Activated naive CD4-positive, alpha-beta T cell treated with Interleukin-2 at 50 U/mL for 16 hours (primary cell): ENCODE results near the gene CCDC24.

Experiments used
- DNase-seq: peaks from one replicate; pipeline ENCODE4 v3.0.0-alpha.2; 2020

Gene CCDC24

DNA sequence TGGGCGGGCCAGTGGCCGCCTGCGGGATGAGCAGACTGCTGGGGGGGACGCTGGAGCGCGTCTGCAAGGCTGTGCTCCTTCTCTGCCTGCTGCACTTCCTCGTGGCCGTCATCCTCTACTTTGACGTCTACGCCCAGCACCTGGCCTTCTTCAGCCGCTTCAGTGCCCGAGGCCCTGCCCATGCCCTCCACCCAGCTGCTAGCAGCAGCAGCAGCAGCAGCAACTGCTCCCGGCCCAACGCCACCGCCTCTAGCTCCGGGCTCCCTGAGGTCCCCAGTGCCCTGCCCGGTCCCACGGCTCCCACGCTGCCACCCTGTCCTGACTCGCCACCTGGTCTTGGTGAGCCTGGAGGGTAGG is 10.3 kb upstream of the CCDC24 start:
- no peak for DNase-seq

DNA sequence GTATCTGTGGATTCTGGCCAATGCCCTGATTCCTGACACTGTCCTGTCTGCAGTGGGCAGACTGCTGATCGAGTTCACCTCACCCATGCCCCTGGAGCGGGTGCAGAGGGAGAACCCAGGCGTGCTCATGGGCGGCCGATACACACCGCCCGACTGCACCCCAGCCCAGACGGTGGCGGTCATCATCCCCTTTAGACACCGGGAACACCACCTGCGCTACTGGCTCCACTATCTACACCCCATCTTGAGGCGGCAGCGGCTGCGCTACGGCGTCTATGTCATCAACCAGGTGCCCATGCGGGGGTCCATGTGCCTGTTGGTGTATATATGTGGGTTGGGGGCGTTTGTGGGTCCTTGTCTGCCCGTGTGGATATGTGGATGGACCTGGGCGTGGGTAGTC is 9.8 kb upstream of the CCDC24 start:
- no peak for DNase-seq

DNA sequence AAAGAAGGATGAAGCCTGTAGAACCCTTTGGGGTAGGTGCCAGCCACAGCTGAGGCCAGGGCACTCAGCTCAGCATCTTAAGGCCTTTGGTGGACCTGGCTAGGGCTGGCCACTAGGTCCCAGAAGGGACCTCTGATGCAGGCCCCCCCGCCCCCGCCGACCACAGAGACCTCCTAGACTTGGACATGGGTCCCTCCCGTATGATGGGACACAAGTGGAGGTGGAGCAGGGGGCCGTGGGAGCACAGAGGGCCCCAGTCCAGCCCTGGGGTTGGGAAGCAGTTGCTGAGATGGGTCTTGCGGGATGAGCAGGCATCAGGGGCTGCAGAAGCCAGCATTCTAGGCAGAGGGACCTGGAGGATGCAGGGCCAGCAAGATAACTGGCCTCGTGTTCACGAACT is 9.2 kb upstream of the CCDC24 start:
- DNase-seq: no peak

DNA sequence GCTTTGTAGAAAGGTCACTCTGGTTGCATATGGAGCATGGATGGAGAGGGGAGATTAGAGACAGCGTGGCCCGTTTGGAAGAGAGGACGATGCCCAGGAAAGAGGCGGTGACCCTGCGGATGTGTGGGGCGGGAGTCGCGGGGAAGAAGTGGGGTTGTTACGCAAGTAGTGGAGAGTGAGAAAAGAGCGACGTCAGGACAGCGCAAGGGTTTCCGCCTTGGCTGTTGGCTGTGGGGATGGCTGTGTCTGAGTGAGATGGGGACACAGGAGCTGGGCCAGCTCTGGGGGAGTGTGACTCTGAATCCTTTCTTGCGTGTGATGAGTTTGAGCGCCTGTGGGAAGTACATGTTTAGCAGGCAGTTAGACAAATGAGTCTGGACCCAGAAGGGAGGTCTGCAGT is 8.6 kb upstream of the CCDC24 start:
- no peak for DNase-seq

DNA sequence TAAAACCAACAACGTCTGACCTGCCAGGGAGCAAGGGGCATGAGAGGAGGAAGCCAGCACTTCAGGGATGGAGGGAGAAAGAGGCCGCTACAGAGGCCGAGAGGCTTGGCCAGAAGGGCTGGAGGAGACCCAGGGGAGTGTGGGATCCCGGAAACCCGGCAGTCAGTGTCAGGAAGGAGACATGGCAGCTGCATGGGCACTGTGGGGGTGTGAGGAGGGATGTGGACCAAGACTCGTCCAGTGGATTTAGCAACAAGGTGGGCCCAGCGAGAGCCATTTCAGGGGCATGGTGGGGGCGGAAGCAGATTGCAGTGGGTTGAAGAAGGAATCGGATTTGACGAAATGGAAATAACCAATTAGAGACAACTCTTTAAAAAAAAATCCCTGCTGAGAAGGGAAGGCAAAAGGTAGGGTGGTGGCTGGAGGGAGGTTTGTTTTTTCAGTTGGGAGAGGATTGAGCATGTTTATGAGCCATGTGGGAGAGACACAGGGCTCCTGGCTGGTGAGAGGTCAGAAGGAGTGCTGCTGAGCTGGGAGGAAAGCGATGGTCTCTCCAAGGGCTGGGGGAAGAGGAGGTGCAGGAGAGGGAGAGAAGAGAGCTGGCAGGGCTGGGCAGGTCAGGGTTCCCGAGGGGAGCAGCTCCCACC is 8.0 kb upstream of the CCDC24 start:
- DNase-seq: no peak

DNA sequence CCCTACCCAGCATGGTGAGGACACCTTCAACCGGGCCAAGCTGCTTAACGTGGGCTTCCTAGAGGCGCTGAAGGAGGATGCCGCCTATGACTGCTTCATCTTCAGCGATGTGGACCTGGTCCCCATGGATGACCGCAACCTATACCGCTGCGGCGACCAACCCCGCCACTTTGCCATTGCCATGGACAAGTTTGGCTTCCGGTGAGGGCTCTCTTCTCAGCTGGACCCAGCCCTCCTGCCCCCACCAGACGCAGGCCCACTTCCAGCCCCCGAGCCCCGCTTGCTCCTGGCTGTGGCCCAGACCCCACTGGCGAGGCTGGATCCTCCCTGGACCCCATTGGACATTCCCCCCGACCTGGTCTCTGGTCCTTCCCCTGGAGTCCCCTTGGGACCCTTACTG is 6.5 kb upstream of the CCDC24 start:
- DNase-seq: no peak

DNA sequence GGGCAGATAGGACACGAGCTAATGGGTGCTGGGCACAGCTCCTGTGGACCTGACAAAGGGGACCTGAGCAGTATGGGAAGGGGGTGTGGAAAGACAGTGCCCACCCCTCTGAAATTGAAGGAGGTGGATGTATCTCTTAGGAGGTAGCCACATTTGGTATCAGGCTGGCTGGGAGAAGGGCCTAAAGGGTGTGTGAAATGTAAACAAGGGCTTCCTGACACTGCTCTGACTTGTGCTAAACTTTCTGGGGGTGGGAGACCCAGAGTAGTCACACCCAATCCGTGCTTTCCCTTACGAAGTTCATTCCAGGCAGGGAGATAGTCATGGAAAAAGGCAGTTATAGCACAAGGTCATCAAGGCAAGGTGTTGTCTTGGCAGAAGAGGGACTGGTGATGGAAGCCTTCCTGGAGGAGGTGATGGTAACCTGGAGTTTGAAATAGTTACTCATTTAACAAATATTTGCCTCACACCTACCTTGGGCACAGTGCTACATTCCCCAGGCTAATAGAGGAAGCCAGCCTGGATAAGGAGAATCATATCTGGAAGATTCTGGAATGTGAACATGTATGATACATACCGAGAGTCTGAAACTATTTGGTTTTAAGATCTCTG is 5.3 kb upstream of the CCDC24 start:
- DNase-seq: no peak

DNA sequence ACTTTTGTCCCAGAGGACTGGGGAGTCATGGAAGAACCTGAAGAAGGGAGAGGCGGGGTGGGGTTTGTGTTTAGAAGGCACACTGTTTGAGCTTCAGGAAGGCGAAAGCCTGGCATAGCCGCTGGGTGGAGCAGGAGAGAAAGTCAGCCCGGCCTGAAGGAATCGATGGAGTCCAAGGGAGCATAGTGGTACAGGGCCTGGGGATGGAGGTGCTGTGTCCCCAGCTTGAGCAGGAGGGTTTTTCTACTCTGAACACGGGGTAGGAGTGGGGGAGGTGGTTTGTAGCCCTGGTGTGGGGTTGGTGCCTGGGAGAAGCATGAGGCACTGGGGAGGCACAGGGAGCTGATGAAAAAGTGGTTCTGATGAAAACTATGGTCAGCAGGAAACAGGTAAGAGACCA is 4.7 kb upstream of the CCDC24 start:
- no peak for DNase-seq

DNA sequence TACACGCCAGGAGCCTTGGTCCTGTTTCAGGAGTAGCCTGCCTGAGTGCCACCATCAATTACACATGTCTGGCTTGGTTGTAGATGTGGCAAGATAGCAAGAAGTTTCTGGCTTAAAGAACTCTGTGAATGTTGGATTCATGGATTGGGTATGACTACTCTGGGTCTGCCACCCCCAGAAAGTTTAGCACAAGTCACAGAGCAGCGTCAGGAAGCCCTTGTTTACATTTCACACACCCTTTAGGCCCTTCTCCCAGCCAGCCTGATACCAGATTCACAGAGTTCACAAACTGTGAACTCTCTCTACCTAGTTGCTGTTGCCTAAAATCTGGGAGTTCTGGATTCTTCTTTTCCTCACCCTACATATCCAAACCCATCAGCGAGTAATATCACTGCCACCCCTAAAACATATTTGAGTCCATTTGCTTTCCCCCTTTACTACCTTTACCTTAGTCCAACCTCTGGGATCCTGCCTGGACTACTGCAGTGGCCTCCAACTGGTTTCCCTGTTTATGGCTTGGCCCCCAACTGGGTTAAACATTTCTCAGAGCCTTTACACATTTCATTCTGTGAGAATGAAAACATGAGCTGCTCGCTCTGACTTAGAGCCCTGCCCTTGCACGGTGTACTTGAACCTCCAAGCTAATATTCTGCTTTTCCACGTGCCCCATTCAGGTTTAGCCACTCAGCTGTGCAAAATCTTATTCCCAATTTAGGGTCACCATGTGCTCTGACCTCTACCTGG is 4.1 kb upstream of the CCDC24 start:
- no peak for DNase-seq

DNA sequence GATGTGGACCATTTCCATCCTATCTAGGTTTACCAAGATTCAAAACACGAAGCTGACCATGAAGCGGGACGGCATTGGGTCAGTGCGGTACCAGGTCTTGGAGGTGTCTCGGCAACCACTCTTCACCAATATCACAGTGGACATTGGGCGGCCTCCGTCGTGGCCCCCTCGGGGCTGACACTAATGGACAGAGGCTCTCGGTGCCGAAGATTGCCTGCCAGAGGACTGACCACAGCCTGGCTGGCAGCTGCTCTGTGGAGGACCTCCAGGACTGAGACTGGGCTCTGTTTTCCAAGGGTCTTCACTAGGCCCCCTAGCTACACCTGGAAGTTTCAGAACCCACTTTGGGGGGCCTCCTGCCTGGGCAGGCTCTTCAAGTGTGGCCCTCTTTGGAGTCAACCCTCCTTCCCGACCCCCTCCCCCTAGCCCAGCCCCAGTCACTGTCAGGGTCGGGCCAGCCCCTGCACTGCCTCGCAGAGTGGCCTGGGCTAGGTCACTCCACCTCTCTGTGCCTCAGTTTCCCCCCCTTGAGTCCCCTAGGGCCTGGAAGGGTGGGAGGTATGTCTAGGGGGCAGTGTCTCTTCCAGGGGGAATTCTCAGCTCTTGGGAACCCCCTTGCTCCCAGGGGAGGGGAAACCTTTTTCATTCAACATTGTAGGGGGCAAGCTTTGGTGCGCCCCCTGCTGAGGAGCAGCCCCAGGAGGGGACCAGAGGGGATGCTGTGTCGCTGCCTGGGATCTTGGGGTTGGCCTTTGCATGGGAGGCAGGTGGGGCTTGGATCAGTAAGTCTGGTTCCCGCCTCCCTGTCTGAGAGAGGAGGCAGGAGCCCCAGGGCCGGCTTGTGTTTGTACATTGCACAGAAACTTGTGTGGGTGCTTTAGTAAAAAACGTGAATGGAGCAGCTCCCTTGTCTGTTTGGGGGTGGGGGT is 864 bp upstream of the CCDC24 start:
- no peak for DNase-seq

DNA sequence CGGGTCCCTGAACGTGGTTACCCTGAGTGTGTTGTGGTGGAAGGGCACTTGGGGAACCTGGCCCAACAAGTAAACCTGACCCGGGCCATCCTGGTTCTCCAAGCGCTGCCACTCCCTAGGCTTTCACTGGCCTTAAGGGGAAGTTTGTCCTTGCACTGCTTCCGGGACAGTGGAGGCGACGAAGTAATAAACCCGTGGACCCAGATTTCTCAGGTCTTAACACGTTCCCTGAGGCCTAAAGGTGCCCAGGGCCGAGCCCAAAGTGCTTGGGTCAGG is 261 bp upstream of the CCDC24 start:
- DNase-seq: no peak

DNA sequence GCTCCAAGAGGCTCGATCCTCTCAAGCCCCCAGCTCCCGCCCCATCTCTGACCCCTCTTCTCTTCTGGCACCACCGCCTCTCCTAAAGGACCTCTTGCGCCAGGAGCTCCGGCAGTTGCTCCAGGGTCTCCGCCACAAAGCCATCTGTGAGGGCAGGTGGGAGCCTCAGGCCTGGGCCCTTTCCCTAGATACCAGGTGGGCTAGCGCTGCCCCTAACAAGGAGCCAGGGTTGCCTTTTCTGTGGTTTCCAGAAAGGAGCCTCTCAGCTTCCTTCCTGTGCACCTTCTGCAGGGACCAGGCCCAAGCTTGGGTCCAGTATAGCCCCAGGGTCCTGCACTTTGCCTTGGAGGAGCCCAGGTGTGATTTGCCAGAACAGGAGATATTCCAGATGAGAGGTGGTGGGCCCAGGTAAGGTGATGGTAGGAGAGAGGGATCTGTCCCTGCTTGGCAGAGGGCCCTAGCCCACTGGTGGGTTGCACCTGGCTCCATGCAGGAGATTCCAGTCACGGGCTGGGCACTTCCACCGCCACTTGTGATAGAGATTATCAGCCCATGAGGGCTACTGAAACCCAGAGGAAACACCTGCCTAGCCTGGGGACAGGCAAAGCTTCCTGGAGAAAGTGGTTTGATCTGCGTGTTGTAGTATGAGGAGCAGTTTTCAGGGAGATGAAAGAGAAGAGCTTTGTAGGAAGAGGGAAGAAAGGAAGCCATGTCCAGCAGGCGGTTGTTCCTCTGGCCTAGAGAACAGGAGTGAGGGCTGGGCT is 1.0 kb downstream of the CCDC24 start:
- no peak for DNase-seq

DNA sequence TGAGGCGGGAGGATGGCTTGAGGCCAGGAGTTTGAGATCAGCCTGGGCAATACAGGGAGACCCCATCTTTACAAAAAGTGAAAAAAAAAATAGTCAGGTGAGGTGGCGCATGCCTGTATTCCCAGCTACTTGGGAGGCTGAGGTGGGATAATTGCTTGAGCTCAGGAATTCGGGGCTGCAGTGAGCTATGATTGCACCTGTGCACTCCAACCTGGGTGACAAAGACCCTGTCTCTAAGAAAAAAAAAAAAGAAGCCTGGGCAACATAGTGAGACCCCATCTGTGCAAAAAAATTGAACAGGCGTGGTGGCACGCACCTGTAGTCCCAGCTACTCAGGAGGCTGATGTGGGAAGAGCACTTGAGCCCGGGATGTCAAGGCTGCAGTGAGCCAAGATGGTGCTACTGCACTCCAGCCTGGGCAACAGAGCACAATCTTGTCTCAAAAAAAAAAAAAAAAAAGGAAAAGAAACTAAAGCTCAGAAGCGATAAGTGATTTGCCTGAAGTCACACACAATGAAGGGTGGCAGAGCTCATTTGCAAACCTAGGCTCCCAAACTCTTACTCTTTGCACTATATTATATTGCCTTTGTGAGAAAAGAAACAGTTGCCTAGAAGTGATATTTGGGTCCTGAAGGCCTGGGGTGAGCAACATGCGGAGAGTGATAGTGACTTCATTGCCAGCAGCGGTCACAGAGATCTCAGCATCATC is 2.0 kb downstream of the CCDC24 start:
- no peak for DNase-seq

DNA sequence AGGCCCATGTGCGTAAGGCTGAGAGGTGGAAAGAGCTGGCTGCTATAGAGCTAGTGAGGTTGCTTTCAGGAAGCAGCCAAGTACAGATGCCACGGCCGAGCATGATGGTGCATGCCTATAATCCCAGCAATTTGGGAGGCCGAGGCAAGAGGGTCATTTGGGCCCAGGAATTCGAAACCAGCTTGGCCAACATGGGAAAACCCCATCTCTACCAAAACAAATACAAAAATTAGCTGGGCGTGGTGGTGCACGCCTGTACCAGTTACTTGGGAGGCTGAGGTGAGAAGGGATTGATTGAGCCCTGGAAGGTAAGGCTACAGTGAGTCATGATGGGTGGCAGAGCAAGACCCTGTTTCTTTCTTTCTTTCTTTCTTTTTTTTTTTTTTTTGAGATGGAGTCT is 2.7 kb downstream of the CCDC24 start:
- no peak for DNase-seq

DNA sequence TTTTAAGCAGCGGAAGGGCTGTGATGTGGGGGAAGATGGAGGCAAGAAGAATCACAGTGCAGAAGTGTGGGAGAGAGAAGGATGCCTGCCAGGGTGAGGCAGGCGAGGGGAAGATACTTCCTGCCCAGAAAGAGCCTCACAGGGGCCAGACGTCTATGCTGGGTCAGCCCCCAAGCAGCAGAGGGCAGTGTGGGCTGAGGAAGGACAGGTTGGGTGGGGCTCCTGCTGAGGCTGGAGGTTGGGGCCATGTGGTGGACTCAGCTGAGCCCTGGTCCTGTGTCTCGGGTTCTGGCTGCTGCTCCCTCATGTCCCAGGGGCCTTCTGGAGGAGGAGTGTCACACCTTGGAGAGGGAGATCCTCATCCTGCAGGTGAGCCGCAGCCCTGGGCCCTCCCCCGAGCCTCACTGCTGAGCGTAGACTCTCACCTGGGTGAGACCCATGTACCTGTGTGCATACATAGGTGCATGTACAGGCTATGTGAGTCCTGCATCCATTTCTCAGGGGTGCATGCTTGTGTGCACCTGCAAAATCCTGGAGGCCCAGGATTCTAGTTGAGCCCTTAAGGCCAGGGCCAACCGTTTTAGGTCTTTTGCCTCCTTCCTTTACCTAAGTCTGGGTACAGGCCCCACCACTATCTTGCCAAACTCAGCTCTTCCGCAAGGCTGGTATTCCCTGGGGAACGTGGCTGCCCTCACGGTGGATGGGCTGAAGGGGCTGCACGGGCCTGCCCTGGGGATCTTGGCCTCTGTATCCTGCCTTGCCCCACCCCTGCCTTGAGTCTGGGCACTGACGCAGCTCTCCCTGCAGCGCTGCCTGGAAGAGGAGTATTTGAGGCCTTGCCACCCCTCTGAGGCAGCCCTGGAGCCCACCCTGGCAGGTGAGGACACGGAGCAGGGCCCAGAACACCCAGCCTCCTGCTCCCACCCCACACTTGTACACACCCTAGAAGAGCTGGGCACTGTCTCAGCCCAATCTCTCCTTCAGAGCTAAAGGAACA is 3.7 kb downstream of the CCDC24 start:
- no peak for DNase-seq

DNA sequence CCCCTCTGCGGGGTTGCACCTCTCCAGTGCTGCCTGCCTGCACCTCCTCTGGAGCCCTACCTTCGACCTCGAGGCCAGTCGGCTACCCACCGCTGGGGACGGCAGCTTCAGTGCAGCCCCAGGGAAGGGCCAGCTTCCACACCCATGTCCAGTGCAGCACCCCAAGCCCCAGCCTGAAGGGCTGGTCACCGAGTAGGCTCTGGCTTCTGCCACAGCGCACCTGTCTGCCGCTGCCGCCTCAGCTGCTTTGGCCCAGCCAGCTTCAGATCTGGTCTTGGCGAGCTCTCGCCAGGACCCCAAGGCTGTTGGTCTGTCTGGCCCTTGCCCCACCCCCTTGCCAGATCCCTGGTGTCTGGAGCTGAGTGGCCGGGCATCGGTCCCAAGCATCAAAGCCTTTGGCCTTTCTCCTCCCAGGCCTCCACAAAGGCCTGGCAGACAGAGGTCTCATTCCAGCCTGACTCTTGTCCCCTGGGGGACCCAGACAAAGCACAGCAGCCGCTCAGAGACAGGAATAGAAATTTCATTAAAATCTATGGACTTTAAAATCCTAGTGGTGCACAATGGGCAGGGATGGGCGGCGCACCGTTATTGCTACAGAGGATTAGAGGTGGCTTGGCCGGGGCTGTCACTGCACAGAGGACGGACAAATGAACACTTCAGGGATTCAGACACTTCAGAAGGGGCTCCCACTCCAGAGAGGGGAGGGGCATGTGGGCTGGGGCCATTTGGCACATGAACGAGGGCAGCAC is 4.8 kb downstream of the CCDC24 start:
- no peak for DNase-seq

DNA sequence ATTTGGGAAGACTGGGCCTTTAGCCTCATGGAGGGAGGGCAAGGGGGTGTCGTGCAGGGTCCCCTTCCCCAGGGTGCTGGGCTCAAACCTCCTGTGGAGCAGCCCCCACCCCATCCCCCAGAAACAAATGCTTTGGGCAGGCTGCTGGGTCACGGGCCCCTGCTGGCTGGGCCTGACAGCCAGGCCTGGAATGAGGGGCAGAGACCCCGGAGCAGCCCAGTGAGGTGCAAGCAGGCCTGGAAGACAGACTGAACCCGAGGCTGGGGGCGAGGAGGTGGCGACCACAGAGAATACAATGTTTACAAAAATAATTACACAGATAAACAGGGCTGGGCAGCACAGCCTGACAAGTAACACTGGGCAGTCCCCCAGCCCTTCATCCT is 5.3 kb downstream of the CCDC24 start:
- no peak for DNase-seq

DNA sequence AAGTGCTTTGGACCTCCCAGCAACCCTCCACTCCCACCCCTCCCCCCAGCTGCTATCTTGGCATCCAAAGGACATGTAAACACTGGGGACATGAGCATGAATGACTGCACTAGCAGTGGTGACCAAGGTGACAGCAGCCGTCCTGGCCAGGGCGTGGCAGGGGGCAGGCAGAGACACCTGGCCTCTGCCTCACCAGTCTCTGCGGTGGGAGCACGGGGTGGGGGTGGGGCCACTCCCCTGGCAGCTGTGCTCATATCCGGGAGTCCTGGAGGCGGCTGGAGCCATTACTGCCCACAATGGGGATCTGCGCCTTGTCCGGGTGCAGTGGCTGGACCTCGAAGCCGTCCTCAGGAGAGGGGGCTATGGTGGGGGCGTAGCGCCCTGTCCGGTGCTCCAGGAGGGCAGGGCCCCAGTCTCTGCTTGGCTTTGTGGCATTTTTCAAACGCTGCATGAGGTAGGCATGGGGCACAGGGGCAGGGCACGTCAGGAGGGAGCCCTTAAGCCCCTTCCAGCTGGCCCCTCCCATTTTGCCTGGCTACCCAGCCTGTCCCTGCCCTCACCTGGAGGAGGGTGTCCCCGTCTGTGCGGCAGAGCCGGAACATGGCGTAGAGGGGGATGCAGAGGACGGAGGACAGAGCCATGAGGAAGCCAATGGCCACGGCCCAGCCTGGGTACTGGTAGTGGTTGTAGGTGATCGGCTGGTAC is 6.0 kb downstream of the CCDC24 start:
- DNase-seq: no peak

DNA sequence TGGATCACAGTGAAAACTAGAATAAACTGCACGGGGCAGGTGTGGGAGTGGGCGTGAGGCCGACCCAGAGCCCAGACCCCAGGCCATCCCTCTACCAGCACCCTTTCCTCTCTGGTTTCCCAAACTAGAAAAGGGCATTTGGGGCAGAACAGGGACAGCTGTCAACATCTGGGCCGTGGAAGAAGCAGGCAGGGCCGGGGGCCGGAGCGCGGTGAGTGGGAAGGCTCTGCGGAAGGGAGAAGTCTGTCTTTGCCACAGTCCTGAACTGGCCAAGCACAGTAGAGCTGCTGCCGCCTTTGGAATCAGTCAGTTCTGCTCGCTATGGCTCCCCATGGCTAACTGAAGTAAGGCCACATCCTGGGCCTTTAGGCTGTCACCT is 6.6 kb downstream of the CCDC24 start:
- no peak for DNase-seq

DNA sequence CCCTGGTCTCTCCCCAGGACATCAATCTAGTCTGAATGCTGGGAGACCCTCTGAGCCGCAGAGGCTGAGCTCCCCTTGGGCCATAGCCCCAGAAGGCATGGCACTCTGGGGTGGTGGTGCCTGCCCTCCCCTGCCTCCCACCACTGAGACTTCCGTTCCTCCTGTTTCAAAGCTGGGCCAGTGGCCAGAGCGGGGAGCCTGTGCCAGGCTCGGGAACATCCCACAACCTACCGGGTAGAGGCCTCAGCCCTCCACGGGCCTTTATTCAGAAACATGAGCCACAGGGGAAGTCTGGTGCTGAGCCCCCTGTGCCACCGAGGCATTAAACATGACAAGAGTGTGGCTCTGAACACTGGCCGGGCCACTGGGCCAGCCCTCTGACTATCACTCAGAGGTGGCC is 8.1 kb downstream of the CCDC24 start:
- no peak for DNase-seq
